ENCODE measurements around the gene MPND. TPM values are rescaled to one million over a fixed set of nuclear protein-coding genes. Genes with fewer than 3 reads are reported as not detected.

Gene MPND
- polyA plus RNA-seq, 1 of the 3 experiments (the other 2 are of a cell fraction) = 21.3 TPM

DNA sequence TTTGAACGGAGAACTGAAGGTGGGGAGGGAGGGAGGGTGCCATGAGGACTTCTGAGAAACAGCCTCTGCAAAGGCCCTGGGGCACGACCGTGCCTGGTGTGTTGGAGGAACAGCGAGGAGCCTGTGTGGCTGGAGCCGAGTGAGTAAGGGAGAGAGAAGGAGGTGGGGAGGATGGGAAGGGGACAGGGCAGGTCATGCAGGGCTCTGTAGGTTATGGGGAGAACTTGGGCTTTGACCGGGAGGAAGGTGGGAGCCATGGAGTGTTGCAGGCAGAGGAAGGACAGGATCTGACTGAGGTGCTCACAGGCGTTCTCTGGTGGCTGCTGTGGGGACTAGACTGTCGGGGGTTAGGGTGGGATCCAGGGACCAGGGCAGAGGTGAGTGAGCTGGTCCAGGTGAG, 6.7 kb downstream of the MPND start:
- Histone ChIP-seq H3K4me3 (ENCODE audit: low read depth in 2 of 2, low read length in 1 of 2) (no peak overlapping the region), H3K36me3 (replicated peaks in 1 of 2; ENCODE audit: control insufficient read depth in 1 of 2, insufficient read depth in 2 of 2, low read length in 1 of 2) (peaks cover 6 to 15% of the 10 kb centered on the region in 2 experiments), H3K9ac (no peak overlapping the region), H4K20me1 (ENCODE audit: insufficient read depth) (no peaks in the 10 kb centered on the region), H3K9me3 (no peaks in the 10 kb centered on the region), H3K9me2 (no peaks in the 10 kb centered on the region), H3F3A (replicated peaks; ENCODE audit: insufficient read depth) (peaks cover 14% of the 10 kb centered on the region), H3K4me1 (ENCODE audit: control insufficient read depth in 1 of 2, insufficient read depth in 2 of 2, low read depth in 1 of 2, low read length in 1 of 2) (no peaks in the 10 kb centered on the region), H3K27ac (ENCODE audit: low read depth in 2 of 2, low read length in 1 of 2) (no peak overlapping the region), H3K79me2 (ENCODE audit: insufficient read depth) (no peaks in the 10 kb centered on the region), H3K4me2 (no peak overlapping the region), H2AFZ (ENCODE audit: low read depth) (no peak overlapping the region), H3K27me3 (ENCODE audit: insufficient read depth) (no peaks in the 10 kb centered on the region)
- WGBS (ENCODE audit: low lambda C conversion rate) = 85% methylated on average over 8 of the region's 8 CpGs
- ChIA-PET POLR2A (no interaction called here), CTCF (interaction anchor here (9.7 kb wide), 1 partner anchor 83 kb away, joined by 130 read pairs; no protein-coding TSS in a partner anchor)
- DNase-seq = no peak
- TF ChIP-seq SIN3A (IDR thresholded peaks at IDR 0.05; ENCODE audit: borderline replicate concordance, low read depth, low read length) = no peak
- TF ChIP-seq NFIC (IDR thresholded peaks at IDR 0.05; ENCODE audit: borderline replicate concordance) = no peak
- TF ChIP-seq, protein P1, sequence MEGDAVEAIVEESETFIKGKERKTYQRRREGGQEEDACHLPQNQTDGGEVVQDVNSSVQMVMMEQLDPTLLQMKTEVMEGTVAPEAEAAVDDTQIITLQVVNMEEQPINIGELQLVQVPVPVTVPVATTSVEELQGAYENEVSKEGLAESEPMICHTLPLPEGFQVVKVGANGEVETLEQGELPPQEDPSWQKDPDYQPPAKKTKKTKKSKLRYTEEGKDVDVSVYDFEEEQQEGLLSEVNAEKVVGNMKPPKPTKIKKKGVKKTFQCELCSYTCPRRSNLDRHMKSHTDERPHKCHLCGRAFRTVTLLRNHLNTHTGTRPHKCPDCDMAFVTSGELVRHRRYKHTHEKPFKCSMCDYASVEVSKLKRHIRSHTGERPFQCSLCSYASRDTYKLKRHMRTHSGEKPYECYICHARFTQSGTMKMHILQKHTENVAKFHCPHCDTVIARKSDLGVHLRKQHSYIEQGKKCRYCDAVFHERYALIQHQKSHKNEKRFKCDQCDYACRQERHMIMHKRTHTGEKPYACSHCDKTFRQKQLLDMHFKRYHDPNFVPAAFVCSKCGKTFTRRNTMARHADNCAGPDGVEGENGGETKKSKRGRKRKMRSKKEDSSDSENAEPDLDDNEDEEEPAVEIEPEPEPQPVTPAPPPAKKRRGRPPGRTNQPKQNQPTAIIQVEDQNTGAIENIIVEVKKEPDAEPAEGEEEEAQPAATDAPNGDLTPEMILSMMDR (IDR thresholded peaks at IDR 0.05) = no peak
- TF ChIP-seq, protein P2, sequence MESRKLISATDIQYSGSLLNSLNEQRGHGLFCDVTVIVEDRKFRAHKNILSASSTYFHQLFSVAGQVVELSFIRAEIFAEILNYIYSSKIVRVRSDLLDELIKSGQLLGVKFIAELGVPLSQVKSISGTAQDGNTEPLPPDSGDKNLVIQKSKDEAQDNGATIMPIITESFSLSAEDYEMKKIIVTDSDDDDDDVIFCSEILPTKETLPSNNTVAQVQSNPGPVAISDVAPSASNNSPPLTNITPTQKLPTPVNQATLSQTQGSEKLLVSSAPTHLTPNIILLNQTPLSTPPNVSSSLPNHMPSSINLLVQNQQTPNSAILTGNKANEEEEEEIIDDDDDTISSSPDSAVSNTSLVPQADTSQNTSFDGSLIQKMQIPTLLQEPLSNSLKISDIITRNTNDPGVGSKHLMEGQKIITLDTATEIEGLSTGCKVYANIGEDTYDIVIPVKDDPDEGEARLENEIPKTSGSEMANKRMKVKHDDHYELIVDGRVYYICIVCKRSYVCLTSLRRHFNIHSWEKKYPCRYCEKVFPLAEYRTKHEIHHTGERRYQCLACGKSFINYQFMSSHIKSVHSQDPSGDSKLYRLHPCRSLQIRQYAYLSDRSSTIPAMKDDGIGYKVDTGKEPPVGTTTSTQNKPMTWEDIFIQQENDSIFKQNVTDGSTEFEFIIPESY (IDR thresholded peaks at IDR 0.05; ENCODE audit: borderline replicate concordance, low read depth) = no peak
- TF ChIP-seq JUND (IDR thresholded peaks at IDR 0.05) = no peak
- TF ChIP-seq, protein P3, sequence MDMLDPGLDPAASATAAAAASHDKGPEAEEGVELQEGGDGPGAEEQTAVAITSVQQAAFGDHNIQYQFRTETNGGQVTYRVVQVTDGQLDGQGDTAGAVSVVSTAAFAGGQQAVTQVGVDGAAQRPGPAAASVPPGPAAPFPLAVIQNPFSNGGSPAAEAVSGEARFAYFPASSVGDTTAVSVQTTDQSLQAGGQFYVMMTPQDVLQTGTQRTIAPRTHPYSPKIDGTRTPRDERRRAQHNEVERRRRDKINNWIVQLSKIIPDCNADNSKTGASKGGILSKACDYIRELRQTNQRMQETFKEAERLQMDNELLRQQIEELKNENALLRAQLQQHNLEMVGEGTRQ (IDR thresholded peaks at IDR 0.05; ENCODE audit: borderline replicate concordance, low read depth, low read length) = no peak
- no peak for TF ChIP-seq MEF2A (IDR thresholded peaks at IDR 0.05; ENCODE audit: borderline replicate concordance, low read depth)
- TF ChIP-seq, protein P4, sequence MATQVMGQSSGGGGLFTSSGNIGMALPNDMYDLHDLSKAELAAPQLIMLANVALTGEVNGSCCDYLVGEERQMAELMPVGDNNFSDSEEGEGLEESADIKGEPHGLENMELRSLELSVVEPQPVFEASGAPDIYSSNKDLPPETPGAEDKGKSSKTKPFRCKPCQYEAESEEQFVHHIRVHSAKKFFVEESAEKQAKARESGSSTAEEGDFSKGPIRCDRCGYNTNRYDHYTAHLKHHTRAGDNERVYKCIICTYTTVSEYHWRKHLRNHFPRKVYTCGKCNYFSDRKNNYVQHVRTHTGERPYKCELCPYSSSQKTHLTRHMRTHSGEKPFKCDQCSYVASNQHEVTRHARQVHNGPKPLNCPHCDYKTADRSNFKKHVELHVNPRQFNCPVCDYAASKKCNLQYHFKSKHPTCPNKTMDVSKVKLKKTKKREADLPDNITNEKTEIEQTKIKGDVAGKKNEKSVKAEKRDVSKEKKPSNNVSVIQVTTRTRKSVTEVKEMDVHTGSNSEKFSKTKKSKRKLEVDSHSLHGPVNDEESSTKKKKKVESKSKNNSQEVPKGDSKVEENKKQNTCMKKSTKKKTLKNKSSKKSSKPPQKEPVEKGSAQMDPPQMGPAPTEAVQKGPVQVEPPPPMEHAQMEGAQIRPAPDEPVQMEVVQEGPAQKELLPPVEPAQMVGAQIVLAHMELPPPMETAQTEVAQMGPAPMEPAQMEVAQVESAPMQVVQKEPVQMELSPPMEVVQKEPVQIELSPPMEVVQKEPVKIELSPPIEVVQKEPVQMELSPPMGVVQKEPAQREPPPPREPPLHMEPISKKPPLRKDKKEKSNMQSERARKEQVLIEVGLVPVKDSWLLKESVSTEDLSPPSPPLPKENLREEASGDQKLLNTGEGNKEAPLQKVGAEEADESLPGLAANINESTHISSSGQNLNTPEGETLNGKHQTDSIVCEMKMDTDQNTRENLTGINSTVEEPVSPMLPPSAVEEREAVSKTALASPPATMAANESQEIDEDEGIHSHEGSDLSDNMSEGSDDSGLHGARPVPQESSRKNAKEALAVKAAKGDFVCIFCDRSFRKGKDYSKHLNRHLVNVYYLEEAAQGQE (IDR thresholded peaks at IDR 0.05; ENCODE audit: low read depth, low read length) = no peak
